T-helper 17 cell (primary cell): Measurements from ENCODE around the gene RPL13A. TPM values are rescaled to one million over a fixed set of nuclear protein-coding genes. Genes with fewer than 3 reads are reported as not detected.

ENCODE experiments used
- ATAC-seq: fragments of 150-1000 bp; cut with Tn5 transposase; 2 replicates; pipeline ENCODE4 v1.10.0; 2021; ENCODE audit warnings: mild to moderate bottlenecking, moderate library complexity
- DNase-seq, 3 donors: peaks; one replicate each; pipeline versions ENCODE4 v3.0.0 to v3.0.0-alpha.2; 2020 to 2021
- H3K9me3 ChIP-seq: one replicate; pipeline ENCODE4 v1.7.0; 2013; ENCODE audit warnings: low read length, mild to moderate bottlenecking; ENCODE audit not compliant: control insufficient read depth, poor library complexity, severe bottlenecking
- H3K27ac Mint-ChIP-seq: one replicate; pipeline ENCODE4 v1.8.0; 2022; ENCODE audit warnings: mild to moderate bottlenecking, moderate library complexity, mixed read lengths
- H3K27me3 Mint-ChIP-seq: one replicate; pipeline ENCODE4 v1.8.0; 2022; ENCODE audit warnings: mixed read lengths
- H3K36me3 Mint-ChIP-seq: one replicate; pipeline ENCODE4 v1.8.0; 2022; ENCODE audit warnings: low read depth, mixed read lengths
- H3K4me1 Mint-ChIP-seq: one replicate; pipeline ENCODE4 v1.8.0; 2022; ENCODE audit warnings: mild to moderate bottlenecking, mixed read lengths
- H3K4me3 Mint-ChIP-seq: one replicate; pipeline ENCODE4 v1.8.0; 2022; ENCODE audit warnings: mild to moderate bottlenecking, moderate library complexity, mixed read lengths
- total RNA-seq, 4 donors: library from RNA in 2 of 4; stranded (reverse) in 2 of 4; gene quantifications; one replicate each; pipeline ENCODE4 v1.2.3 and lab custom pipeline; 2022 to 2026

RPL13A gene
- total RNA-seq, 2 donors from 2014 or later, result 5,253 to 5,291 TPM

GRCh38 chr19:49491804-49492572 is 4.6 kb downstream of the RPL13A start:
- no peak for ATAC-seq
- no peak for DNase-seq
- Mint-ChIP-seq H3K4me1 (peaks cover 48% of the 10 kb centered on the region), H3K4me3 (peak overlapping the region; percentile 36), H3K36me3 (peaks cover 10% of the 10 kb centered on the region), H3K27me3 (no peaks in the 10 kb centered on the region), H3K27ac (peak overlapping the region; percentile 98)
- no peaks in the 10 kb centered on the region for H3K9me3 ChIP-seq

GRCh38 chr19:49492573-49493405 is 5.4 kb downstream of the RPL13A start:
- Mint-ChIP-seq H3K4me1 (peaks cover 48% of the 10 kb centered on the region), H3K4me3 (peak overlapping the region; percentile 64), H3K36me3 (peaks cover 8% of the 10 kb centered on the region), H3K27me3 (no peaks in the 10 kb centered on the region), H3K27ac (peak overlapping the region; percentile 98)
- no peak for ATAC-seq
- no peak for DNase-seq
- no peaks in the 10 kb centered on the region for H3K9me3 ChIP-seq

- H3K4me1 Mint-ChIP-seq, result peaks cover 45% of the 10 kb centered on the region
- no peaks in the 10 kb centered on the region for H3K9me3 ChIP-seq
- peak overlapping the region; percentile 100 for H3K4me3 Mint-ChIP-seq
- no peaks in the 10 kb centered on the region for H3K27me3 Mint-ChIP-seq
- DNase-seq (no peak), ATAC-seq (no peak)
- H3K27ac Mint-ChIP-seq, result peak overlapping the region; percentile 99
- peaks cover 25% of the 10 kb centered on the region for H3K36me3 Mint-ChIP-seq
Measured at GRCh38 chr19:49496574-49497008, 9.2 kb downstream of the RPL13A start.

- ATAC-seq (peak; percentile 16), DNase-seq (peak; percentile 65 to 72 (median 65))
- Mint-ChIP-seq H3K4me3 (peak overlapping the region; percentile 100), H3K36me3 (peaks cover 25% of the 10 kb centered on the region), H3K27me3 (no peaks in the 10 kb centered on the region), H3K4me1 (peaks cover 45% of the 10 kb centered on the region), H3K27ac (peak overlapping the region; percentile 99)
- H3K9me3 ChIP-seq, result no peaks in the 10 kb centered on the region
Measured at GRCh38 chr19:49497047-49497788, 9.8 kb downstream of the RPL13A start.

- Mint-ChIP-seq H3K36me3 (peaks cover 22% of the 10 kb centered on the region), H3K4me1 (peaks cover 42% of the 10 kb centered on the region)
- no peak for ATAC-seq
Measured at GRCh38 chr19:49497789-49498103, 10.3 kb downstream of the RPL13A start.

GRCh38 chr19:49498475-49498874 is 11.1 kb downstream of the RPL13A start:
- no peak for DNase-seq
- peaks cover 42% of the 10 kb centered on the region for H3K4me1 Mint-ChIP-seq
- no peaks in the 10 kb centered on the region for H3K27me3 Mint-ChIP-seq
- peak overlapping the region; percentile 100 for H3K4me3 Mint-ChIP-seq
- no peaks in the 10 kb centered on the region for H3K9me3 ChIP-seq
- H3K27ac Mint-ChIP-seq, result peak overlapping the region; percentile 99
- peaks cover 22% of the 10 kb centered on the region for H3K36me3 Mint-ChIP-seq
- no peak for ATAC-seq

More at GRCh38 chr19:49497789-49498103, 10.3 kb downstream of the RPL13A start:
- DNase-seq, result no peak
- Mint-ChIP-seq H3K4me3 (peak overlapping the region; percentile 100), H3K27me3 (no peaks in the 10 kb centered on the region), H3K27ac (peak overlapping the region; percentile 99)
- H3K9me3 ChIP-seq, result no peaks in the 10 kb centered on the region

GRCh38 chr19:49499030-49499670 is 11.7 kb downstream of the RPL13A start:
- no peak for ATAC-seq
- H3K9me3 ChIP-seq, result no peaks in the 10 kb centered on the region
- Mint-ChIP-seq H3K4me3 (peak overlapping the region; percentile 100), H3K27ac (peak overlapping the region; percentile 99), H3K36me3 (peaks cover 22% of the 10 kb centered on the region), H3K27me3 (no peaks in the 10 kb centered on the region), H3K4me1 (peaks cover 42% of the 10 kb centered on the region)
- peak in 1 of 3 donors; percentile 22 for DNase-seq

GRCh38 chr19:49502866-49503581 is 15.6 kb downstream of the RPL13A start:
- peak overlapping the region; percentile 9 for H3K4me3 Mint-ChIP-seq
- DNase-seq (peak in 2 of 3 donors; percentile 30 to 49), ATAC-seq (no peak)
- peak overlapping the region; percentile 99 for H3K27ac Mint-ChIP-seq
- peaks cover 17% of the 10 kb centered on the region for H3K36me3 Mint-ChIP-seq
- H3K27me3 Mint-ChIP-seq, result no peaks in the 10 kb centered on the region
- peaks cover 34% of the 10 kb centered on the region for H3K4me1 Mint-ChIP-seq
- no peaks in the 10 kb centered on the region for H3K9me3 ChIP-seq

GRCh38 chr19:49503582-49503962 is 16.2 kb downstream of the RPL13A start:
- H3K9me3 ChIP-seq, result no peaks in the 10 kb centered on the region
- DNase-seq, result no peak
- H3K27me3 Mint-ChIP-seq, result no peaks in the 10 kb centered on the region
- H3K27ac Mint-ChIP-seq, result peak overlapping the region; percentile 99
- H3K4me3 Mint-ChIP-seq, result no peak overlapping the region
- H3K36me3 Mint-ChIP-seq, result peaks cover 17% of the 10 kb centered on the region
- peaks cover 35% of the 10 kb centered on the region for H3K4me1 Mint-ChIP-seq
- ATAC-seq, result no peak

- peak overlapping the region; percentile 41 for H3K4me3 Mint-ChIP-seq
- peak; percentile 84 for ATAC-seq
- H3K27me3 Mint-ChIP-seq, result no peaks in the 10 kb centered on the region
- H3K4me1 Mint-ChIP-seq, result peaks cover 23% of the 10 kb centered on the region
- H3K9me3 ChIP-seq, result no peaks in the 10 kb centered on the region
- peak; percentile 55 to 74 (median 68) for DNase-seq
- no peak overlapping the region for H3K27ac Mint-ChIP-seq
- no peaks in the 10 kb centered on the region for H3K36me3 Mint-ChIP-seq
Measured at GRCh38 chr19:49506575-49507105, 19.2 kb downstream of the RPL13A start.

- H3K27ac Mint-ChIP-seq, result no peak overlapping the region
- no peak overlapping the region for H3K4me3 Mint-ChIP-seq
- H3K27me3 Mint-ChIP-seq, result no peaks in the 10 kb centered on the region
- ATAC-seq, result no peak
- DNase-seq, result no peak
- H3K9me3 ChIP-seq, result no peaks in the 10 kb centered on the region
- peaks cover 27% of the 10 kb centered on the region for H3K4me1 Mint-ChIP-seq
- H3K36me3 Mint-ChIP-seq, result no peaks in the 10 kb centered on the region
Measured at GRCh38 chr19:49507803-49508494, 20.5 kb downstream of the RPL13A start.
